DND-41 (cell line): ENCODE results near the gene CDC25B.
A peak's percentile ranks its signal among the peaks of the same experiment; 100 is the strongest.
"Not testable (repeated sequence)": the region's sequence is repeated elsewhere in the genome, so short reads cannot be mapped to it uniquely, and the experiment has no call there.

Experiments used
- ATAC-seq: fragments of 200-7000 bp; cut with Tn5 transposase; 3 replicates; pipeline ENCODE4 v1.9.1; 2021; ENCODE audit warnings: low read depth; ENCODE audit not compliant: insufficient read depth
- DNase-seq: peaks from one replicate; pipeline ENCODE4 v3.0.0-alpha.2; 2020
- H2AFZ ChIP-seq: 2 replicates; pipeline ENCODE4 v1.6.0; 2012; ENCODE audit warnings: low read depth, low read length
- H3K27ac ChIP-seq: 2 replicates; pipeline ENCODE4 v1.5.1; 2012; ENCODE audit warnings: low read length, inconsistent platforms
- H3K27me3 ChIP-seq: fragments of 200-600 bp; sonication (generic); 2 replicates; pipeline ENCODE4 v1.6.0; 2012; ENCODE audit warnings: low read length, mild to moderate bottlenecking, inconsistent platforms; ENCODE audit not compliant: insufficient read depth, poor library complexity
- H3K36me3 ChIP-seq: 2 replicates; pipeline ENCODE4 v1.5.1; 2012; ENCODE audit warnings: low read length, inconsistent platforms; ENCODE audit not compliant: insufficient read depth
- H3K4me1 ChIP-seq: 2 replicates; pipeline ENCODE4 v1.5.1; 2012; ENCODE audit warnings: mild to moderate bottlenecking, low read length; ENCODE audit not compliant: insufficient read depth
- H3K4me2 ChIP-seq: 2 replicates; pipeline ENCODE4 v1.6.0; 2012; ENCODE audit warnings: mild to moderate bottlenecking, moderate library complexity, low read length, inconsistent platforms; ENCODE audit not compliant: insufficient read depth
- H3K4me3 ChIP-seq, 2 experiments: fragments of 200-600 bp in 1 of 2; shearing (Covaris generic) in 1 of 2; 2 replicates each; pipeline ENCODE4 v1.5.1; 2012 to 2016; ENCODE audit warnings: inconsistent platforms in 2 of 2, low read length in 2 of 2, mild to moderate bottlenecking in 2 of 2, low read depth in 1 of 2, moderate library complexity in 1 of 2
- H3K79me2 ChIP-seq: 2 replicates; pipeline ENCODE4 v1.6.0; 2012; ENCODE audit warnings: low read length, inconsistent platforms; ENCODE audit not compliant: insufficient read depth
- H3K9ac ChIP-seq: 2 replicates; pipeline ENCODE4 v1.6.0; 2012; ENCODE audit warnings: low read depth, mild to moderate bottlenecking, inconsistent platforms, low read length, moderate library complexity
- H3K9me3 ChIP-seq: 2 replicates; pipeline ENCODE4 v1.5.1; 2012; ENCODE audit warnings: low read length, moderate library complexity, mild to moderate bottlenecking, inconsistent platforms; ENCODE audit not compliant: insufficient read depth, severe bottlenecking
- H4K20me1 ChIP-seq: 2 replicates; pipeline ENCODE4 v1.6.0; 2012; ENCODE audit warnings: low read length; ENCODE audit not compliant: insufficient read depth
- CTCF ChIP-seq: IDR thresholded peaks from 2 replicates; pipeline ENCODE4 v1.5.1; 2012; ENCODE audit warnings: borderline replicate concordance, low read length, moderate library complexity, mild to moderate bottlenecking; ENCODE audit not compliant: poor library complexity, severe bottlenecking; ENCODE audit errors: extremely low read depth
- EZH2 ChIP-seq: IDR thresholded peaks from 3 replicates; pipeline ENCODE4 v1.6.1; 2012; ENCODE audit warnings: borderline replicate concordance, low read depth, mild to moderate bottlenecking, moderate library complexity, low read length, inconsistent platforms; ENCODE audit not compliant: severe bottlenecking

CDC25B gene

GRCh38 chr20:3843490-3843889 lies 47.4 kb downstream of the CDC25B start:
- Histone ChIP-seq H4K20me1 (peaks cover 9% of the 10 kb centered on the region), H3K4me1 (peaks cover 44% of the 10 kb centered on the region), H2AFZ (no peak overlapping the region), H3K9ac (no peak overlapping the region), H3K27ac (no peak overlapping the region), H3K79me2 (peaks cover 24% of the 10 kb centered on the region), H3K4me3 (no peak overlapping the region), H3K27me3 (no peaks in the 10 kb centered on the region), H3K4me2 (no peak overlapping the region), H3K9me3 (no peaks in the 10 kb centered on the region), H3K36me3 (peaks cover 10% of the 10 kb centered on the region; the same call in 1 of the 2 replicates)
- DNase-seq = no peak
- TF ChIP-seq EZH2 = no peak
- TF ChIP-seq CTCF = no peak
- no peak for ATAC-seq

- H3K4me2 ChIP-seq, DNase-seq, H2AFZ ChIP-seq, H3K4me3 ChIP-seq, H3K9ac ChIP-seq, H3K27me3 ChIP-seq, H3K9me3 ChIP-seq, ATAC-seq, H3K27ac ChIP-seq: not testable (repeated sequence)
- peaks cover 44% of the 10 kb centered on the region for H3K4me1 ChIP-seq
- peaks cover 12% of the 10 kb centered on the region; the same call in 1 of the 2 replicates for H3K36me3 ChIP-seq
- peaks cover 11% of the 10 kb centered on the region for H4K20me1 ChIP-seq
- peaks cover 30% of the 10 kb centered on the region for H3K79me2 ChIP-seq
Observed at GRCh38 chr20:3843990-3844619, 48.0 kb downstream of the CDC25B start.

- Histone ChIP-seq H4K20me1 (peaks cover 11% of the 10 kb centered on the region), H3K79me2 (peaks cover 44% of the 10 kb centered on the region), H2AFZ (peak overlapping the region; percentile 92), H3K27me3 (no peaks in the 10 kb centered on the region), H3K36me3 (peaks cover 12% of the 10 kb centered on the region; the same call in 1 of the 2 replicates), H3K4me1 (peaks cover 30% of the 10 kb centered on the region), H3K4me2 (peak overlapping the region; percentile 99), H3K9me3 (no peaks in the 10 kb centered on the region), H3K4me3 (peak overlapping the region; percentile 74 to 90), H3K9ac (peak overlapping the region; percentile 98), H3K27ac (peak overlapping the region; percentile 78)
- no peak for ATAC-seq
- no peak for DNase-seq
- no peak for TF ChIP-seq EZH2
Observed at GRCh38 chr20:3846378-3846739, 50.2 kb downstream of the CDC25B start.

GRCh38 chr20:3846740-3847428 lies 50.8 kb downstream of the CDC25B start, which contains the start of gene MAVS:
Gene MAVS, plus strand, starts transcription at chr20:3846834. Its CDS starts 7,791 bp downstream, at chr20:3854625.
- DNase-seq (peak; percentile 92), ATAC-seq (peak; percentile 96)
- no peaks in the 10 kb centered on the region for H3K27me3 ChIP-seq
- H3K9me3 ChIP-seq = no peaks in the 10 kb centered on the region
- peak within 1 kb of the TSS; percentile 74 to 90 for H3K4me3 ChIP-seq
- peaks cover 12% of the 10 kb centered on the region; the same call in 1 of the 2 replicates for H3K36me3 ChIP-seq
- H2AFZ ChIP-seq = peak within 1 kb of the TSS; percentile 92
- TF ChIP-seq EZH2 = no peak
- no peak for TF ChIP-seq CTCF
- H3K9ac ChIP-seq = peak within 1 kb of the TSS; percentile 98
- H3K4me1 ChIP-seq = peaks cover 30% of the 10 kb centered on the region
- peak within 1 kb of the TSS; percentile 78 for H3K27ac ChIP-seq
- peak within 1 kb of the TSS; percentile 99 for H3K4me2 ChIP-seq
- peaks cover 11% of the 10 kb centered on the region for H4K20me1 ChIP-seq
- H3K79me2 ChIP-seq = peaks cover 49% of the 10 kb centered on the region
